CD4-positive, alpha-beta T cell (primary cell): ENCODE results near the gene MSI2. TPM values are rescaled to one million over a fixed set of nuclear protein-coding genes. Genes with fewer than 3 reads are reported as not detected.

ENCODE experiments used
- ATAC-seq: fragments of 200-7000 bp; cut with Tn5 transposase; one replicate; pipeline ENCODE4 v1.10.0; 2022; ENCODE audit warnings: mild to moderate bottlenecking; ENCODE audit not compliant: poor library complexity
- CTCF ChIA-PET: fragments of 350-600 bp; sonication (Branson Sonifier 250); formaldehyde crosslinking; loops from one replicate; lab custom pipeline; 2021; ENCODE audit warnings: antibody characterized with exemption, inconsistent platforms; lab: Charles Lee
- POLR2A ChIA-PET: fragments of 350-600 bp; sonication (Branson Sonifier 250); formaldehyde crosslinking; loops from one replicate; lab custom pipeline; 2021; ENCODE audit warnings: antibody characterized with exemption, inconsistent platforms; lab: Charles Lee
- DNase-seq, 14 experiments: peaks; one replicate each; pipeline ENCODE4 v3.0.0-alpha.2; 2013 to 2020; ENCODE audit warnings: mixed read lengths in 2 of 14
- H3K27ac ChIP-seq, 2 donors: one replicate each; pipeline versions ENCODE4 v1.5.1 to v1.7.0; 2013; ENCODE audit warnings: low read length in 2 of 2, low read depth in 1 of 2, mild to moderate bottlenecking in 1 of 2
- H3K27me3 ChIP-seq, 2 experiments: 1 replicate in 1 of 2; 2 replicates in 1 of 2; pipeline versions ENCODE4 v1.6.1 to v1.7.0; 2013; ENCODE audit warnings: low read length in 2 of 2, control low read depth in 1 of 2, mild to moderate bottlenecking in 1 of 2, moderate library complexity in 1 of 2; ENCODE audit not compliant: insufficient read depth in 2 of 2, control insufficient read depth in 1 of 2
- H3K36me3 ChIP-seq: one replicate; pipeline ENCODE4 v1.6.1; 2013; ENCODE audit warnings: low read length, control low read depth; ENCODE audit not compliant: insufficient read depth
- H3K4me1 ChIP-seq: one replicate; pipeline ENCODE4 v1.6.1; 2013; ENCODE audit warnings: low read length, control low read depth; ENCODE audit not compliant: insufficient read depth
- H3K4me3 ChIP-seq: one replicate; pipeline ENCODE4 v1.5.1; 2013; ENCODE audit warnings: mild to moderate bottlenecking, low read length, moderate library complexity
- H3K9me3 ChIP-seq, 2 experiments: 1 replicate in 1 of 2; 2 replicates in 1 of 2; pipeline versions ENCODE4 v1.6.1 to v1.7.0; 2013; ENCODE audit warnings: low read length in 2 of 2, mild to moderate bottlenecking in 2 of 2, control low read depth in 1 of 2, moderate library complexity in 1 of 2; ENCODE audit not compliant: control insufficient read depth in 1 of 2, insufficient read depth in 1 of 2
- H3K27ac Mint-ChIP-seq: one replicate; pipeline ENCODE4 v1.8.0; 2020; ENCODE audit warnings: mixed read lengths
- H3K27me3 Mint-ChIP-seq: one replicate; pipeline ENCODE4 v1.8.0; 2021; ENCODE audit warnings: mixed read lengths
- H3K36me3 Mint-ChIP-seq: one replicate; pipeline ENCODE4 v1.8.0; 2021; ENCODE audit warnings: low read depth, mixed read lengths
- H3K4me1 Mint-ChIP-seq: one replicate; pipeline ENCODE4 v1.8.0; 2021; ENCODE audit warnings: low read depth, mixed read lengths
- H3K4me3 Mint-ChIP-seq: one replicate; pipeline ENCODE4 v1.8.0; 2020; ENCODE audit warnings: mild to moderate bottlenecking, mixed read lengths
- H3K9me3 Mint-ChIP-seq: one replicate; pipeline ENCODE4 v1.8.0; 2020; ENCODE audit warnings: mixed read lengths
- intact Hi-C, 2 experiments: fragments of 100-400 bp; cut with DNase I in 1 of 2; cut with micrococcal nuclease in 1 of 2; formaldehyde crosslinking; loops; one replicate each; pipeline versions ENCODE4 v1.15.1 to v1.9.0; 2023 to 2025; cut with DNase I, micrococcal nuclease
- total RNA-seq, 174 experiments: library from RNA in 2 of 174; stranded (reverse) in 2 of 174; gene quantifications; one replicate each; pipeline ENCODE4 v1.2.3 and lab custom pipeline; 2021 to 2026
- TF ChIP-seq, protein P1 (sequence below): fragments of 200-600 bp; IDR thresholded peaks from one replicate; pipeline ENCODE4 v1.8.0; 2022; ENCODE audit warnings: antibody characterized with exemption, mild to moderate bottlenecking

The MSI2 gene
- total RNA-seq, 2 experiments from 2014 or later = 129 to 132 TPM

DNA sequence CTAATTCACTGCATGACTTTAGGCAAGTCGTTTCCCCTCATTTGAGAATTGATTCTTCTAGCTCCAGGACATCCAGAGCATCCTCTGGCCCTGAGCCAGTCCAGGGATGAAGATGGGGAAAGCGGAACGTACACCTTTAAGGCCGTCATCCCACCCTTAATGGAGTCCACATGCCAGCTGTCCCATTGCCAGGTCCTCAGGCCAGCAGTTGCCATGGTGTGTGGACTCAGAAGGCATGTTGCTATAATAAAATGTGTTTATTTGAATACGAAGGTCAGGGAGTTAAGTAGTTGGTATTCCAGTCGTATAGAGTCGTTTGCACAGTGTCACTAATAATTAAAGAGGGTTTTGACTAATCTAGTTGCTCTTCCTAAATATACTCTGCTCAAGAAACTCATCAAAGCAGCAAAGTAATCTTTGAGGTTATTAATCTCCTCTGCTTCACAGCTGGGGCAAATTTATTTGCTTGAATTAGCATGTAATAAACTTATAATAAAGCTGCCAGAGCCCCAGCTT, 458.4 kb downstream of the MSI2 start:
- no peaks in the 10 kb centered on the region for H3K4me1 Mint-ChIP-seq
- no peak overlapping the region for H3K27ac Mint-ChIP-seq
- ChIA-PET CTCF (no interaction called here), POLR2A (no interaction called here)
- TF ChIP-seq, protein P1, sequence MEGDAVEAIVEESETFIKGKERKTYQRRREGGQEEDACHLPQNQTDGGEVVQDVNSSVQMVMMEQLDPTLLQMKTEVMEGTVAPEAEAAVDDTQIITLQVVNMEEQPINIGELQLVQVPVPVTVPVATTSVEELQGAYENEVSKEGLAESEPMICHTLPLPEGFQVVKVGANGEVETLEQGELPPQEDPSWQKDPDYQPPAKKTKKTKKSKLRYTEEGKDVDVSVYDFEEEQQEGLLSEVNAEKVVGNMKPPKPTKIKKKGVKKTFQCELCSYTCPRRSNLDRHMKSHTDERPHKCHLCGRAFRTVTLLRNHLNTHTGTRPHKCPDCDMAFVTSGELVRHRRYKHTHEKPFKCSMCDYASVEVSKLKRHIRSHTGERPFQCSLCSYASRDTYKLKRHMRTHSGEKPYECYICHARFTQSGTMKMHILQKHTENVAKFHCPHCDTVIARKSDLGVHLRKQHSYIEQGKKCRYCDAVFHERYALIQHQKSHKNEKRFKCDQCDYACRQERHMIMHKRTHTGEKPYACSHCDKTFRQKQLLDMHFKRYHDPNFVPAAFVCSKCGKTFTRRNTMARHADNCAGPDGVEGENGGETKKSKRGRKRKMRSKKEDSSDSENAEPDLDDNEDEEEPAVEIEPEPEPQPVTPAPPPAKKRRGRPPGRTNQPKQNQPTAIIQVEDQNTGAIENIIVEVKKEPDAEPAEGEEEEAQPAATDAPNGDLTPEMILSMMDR = no peak
- H3K4me3 ChIP-seq = no peak overlapping the region
- H3K4me3 Mint-ChIP-seq = no peak overlapping the region
- peaks cover 15 to 25% of the 10 kb centered on the region in 2 experiments for H3K27me3 ChIP-seq
- H3K27me3 Mint-ChIP-seq = peaks cover 41% of the 10 kb centered on the region
- no peak overlapping the region for H3K27ac ChIP-seq
- no peak for DNase-seq
- H3K4me1 ChIP-seq = no peaks in the 10 kb centered on the region
- intact Hi-C loops = no loop called here
- ATAC-seq = no peak
- no peaks in the 10 kb centered on the region for H3K9me3 ChIP-seq
- H3K36me3 ChIP-seq = no peaks in the 10 kb centered on the region
- no peaks in the 10 kb centered on the region for H3K9me3 Mint-ChIP-seq
- H3K36me3 Mint-ChIP-seq = no peaks in the 10 kb centered on the region

DNA sequence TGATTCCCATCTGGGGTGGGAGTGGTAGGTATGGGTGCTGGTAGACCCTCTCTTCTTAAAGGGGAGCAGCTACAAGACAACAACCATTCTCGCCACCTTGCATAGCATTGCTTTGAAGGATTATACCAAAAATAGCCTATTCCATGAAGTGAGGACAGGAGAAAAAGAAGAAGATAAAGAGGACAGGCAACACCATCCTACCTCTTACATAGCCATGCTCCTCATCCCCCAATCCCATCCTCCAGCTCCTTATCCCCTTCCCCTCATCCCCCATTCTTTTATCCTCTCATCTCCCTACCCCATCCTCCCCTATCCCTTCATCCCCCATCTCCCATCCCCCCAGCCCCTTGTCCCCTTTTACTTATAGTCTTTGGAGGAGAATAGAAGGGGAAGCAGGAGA, 459.7 kb downstream of the MSI2 start:
- H3K4me1 Mint-ChIP-seq = no peaks in the 10 kb centered on the region

DNA sequence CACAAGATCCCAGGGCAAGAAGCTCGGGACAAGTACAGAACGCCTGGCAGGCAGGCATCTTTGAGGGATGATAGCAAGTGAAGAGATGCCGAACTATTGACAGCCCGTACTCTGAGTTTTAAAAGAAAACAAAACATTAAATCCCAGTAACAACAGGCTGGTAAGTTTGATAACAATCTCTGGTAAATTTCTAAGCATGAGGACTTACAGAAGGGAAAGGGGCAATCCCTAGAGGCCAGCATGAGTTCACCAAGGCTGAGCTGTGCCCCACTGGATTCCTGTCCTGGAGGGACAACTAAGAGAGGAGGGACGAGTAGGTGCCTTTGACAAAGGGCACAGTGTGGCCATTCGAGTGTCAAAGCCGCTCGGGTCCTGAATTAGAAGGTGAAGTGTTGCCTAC, 462.6 kb downstream of the MSI2 start:
- Mint-ChIP-seq H3K9me3 (no peaks in the 10 kb centered on the region), H3K4me3 (no peak overlapping the region), H3K4me1 (no peaks in the 10 kb centered on the region), H3K36me3 (no peaks in the 10 kb centered on the region), H3K27me3 (peaks cover 26% of the 10 kb centered on the region), H3K27ac (no peak overlapping the region)
- H3K4me1 ChIP-seq = no peaks in the 10 kb centered on the region
- TF ChIP-seq, protein P1 = no peak
- no peak overlapping the region for H3K4me3 ChIP-seq
- POLR2A ChIA-PET = no interaction called here
- CTCF ChIA-PET = no interaction called here
- no peak overlapping the region for H3K27ac ChIP-seq
- H3K9me3 ChIP-seq = no peaks in the 10 kb centered on the region
- DNase-seq (no peak), ATAC-seq (no peak)
- no peaks in the 10 kb centered on the region for H3K36me3 ChIP-seq
- peaks cover 12 to 25% of the 10 kb centered on the region in 2 experiments for H3K27me3 ChIP-seq
- intact Hi-C loops = no loop called here

More for the DNA sequence above, 459.7 kb downstream of the MSI2 start:
- Mint-ChIP-seq H3K36me3 (no peaks in the 10 kb centered on the region), H3K27me3 (peaks cover 39% of the 10 kb centered on the region), H3K4me3 (no peak overlapping the region), H3K27ac (no peak overlapping the region), H3K9me3 (no peaks in the 10 kb centered on the region)
- H3K27ac ChIP-seq = no peak overlapping the region
- peaks cover 15 to 25% of the 10 kb centered on the region in 2 experiments for H3K27me3 ChIP-seq
- H3K4me3 ChIP-seq = no peak overlapping the region
- no peaks in the 10 kb centered on the region for H3K9me3 ChIP-seq
- ATAC-seq (no peak), DNase-seq (no peak)
- H3K4me1 ChIP-seq = no peaks in the 10 kb centered on the region
- CTCF ChIA-PET = no interaction called here
- TF ChIP-seq, protein P1 = no peak
- no peaks in the 10 kb centered on the region for H3K36me3 ChIP-seq
- intact Hi-C loops = no loop called here
- POLR2A ChIA-PET = no interaction called here
